NCI-H187 (cell line): ENCODE results near the gene PAQR6.
A peak's percentile ranks its signal among the peaks of the same experiment; 100 is the strongest.

Experiments used
- DNase-seq, 2 experiments: peaks; one replicate each; lab custom pipeline; 2025; lab: John Stamatoyannopoulos, UW

PAQR6 gene

DNA sequence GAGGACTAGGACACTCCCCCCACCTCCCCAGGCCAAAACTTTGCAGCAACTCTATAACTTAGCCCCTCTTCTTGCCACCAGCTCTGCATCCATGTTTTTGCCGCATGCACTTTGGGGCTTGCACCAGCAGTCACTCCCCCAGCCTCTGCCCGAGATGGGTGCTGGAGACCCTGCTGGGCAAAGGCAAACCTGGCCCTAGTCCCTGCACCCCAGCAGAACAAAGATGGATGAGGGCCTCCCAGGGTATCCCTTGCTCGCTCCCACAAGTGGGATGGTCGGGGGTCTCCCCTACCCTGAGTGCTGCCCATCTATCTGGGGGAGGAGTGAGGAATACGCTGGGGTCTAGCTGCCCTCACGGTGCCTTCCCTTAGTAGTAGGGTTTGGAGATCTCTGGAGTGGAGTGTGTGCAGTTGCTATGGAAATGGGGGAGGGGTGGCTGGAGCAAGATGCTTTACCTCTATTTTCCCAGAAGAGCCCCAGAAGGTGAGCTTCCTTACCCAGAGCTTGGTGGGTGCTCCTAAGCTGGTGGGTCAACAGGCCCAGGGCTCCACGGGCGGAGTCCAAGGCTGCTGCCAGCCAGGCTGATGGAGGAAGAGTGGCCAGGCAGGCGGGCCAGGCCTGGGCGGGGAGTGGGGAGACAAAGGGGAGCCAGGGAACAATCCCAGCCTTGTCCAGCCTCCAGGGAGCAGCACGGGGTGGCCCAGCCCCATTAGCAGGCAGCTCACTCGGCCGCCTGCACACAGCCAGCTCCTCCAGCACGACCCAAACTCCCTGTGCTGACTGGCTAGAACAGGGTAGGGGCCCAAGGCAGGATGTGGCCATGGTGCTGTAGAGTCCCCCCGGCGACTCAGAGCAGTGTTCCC is at the start of gene PAQR6:
Gene PAQR6, minus strand, starts transcription at position 597 of the 863 bp plus-strand sequence. CDS start 1,325 bp downstream, outside the sequence.
- no peak for DNase-seq

- DNase-seq: peak; percentile 60 to 71
These were observed 47.6 kb upstream of the PAQR6 start, which contains the start of gene GLMP for GRCh38 chr1:156295391-156295947. GLMP (minus strand) TSS chr1:156295679; CDS start chr1:156295645, 34 bp downstream.

DNA sequence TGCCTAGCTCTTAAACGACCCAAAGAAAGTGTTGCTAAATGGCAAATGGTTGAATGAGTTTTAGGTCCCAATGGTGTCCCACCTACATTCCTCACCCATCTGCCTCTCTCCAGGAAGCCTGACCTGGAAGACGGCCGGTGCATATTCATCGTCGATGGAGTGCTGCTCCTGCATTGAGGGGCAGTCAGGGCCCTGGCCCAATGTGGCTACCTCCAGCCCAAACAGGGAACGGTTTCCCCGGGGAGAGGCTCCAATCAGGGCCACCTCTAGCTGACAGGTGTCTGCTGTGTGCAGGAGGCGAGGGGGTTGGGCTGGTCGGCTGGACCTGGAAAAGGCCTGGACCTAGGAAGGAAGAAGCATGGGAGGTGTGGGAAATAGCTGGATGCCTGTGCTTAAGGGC is 46.0 kb upstream of the PAQR6 start:
- DNase-seq: no peak

DNA sequence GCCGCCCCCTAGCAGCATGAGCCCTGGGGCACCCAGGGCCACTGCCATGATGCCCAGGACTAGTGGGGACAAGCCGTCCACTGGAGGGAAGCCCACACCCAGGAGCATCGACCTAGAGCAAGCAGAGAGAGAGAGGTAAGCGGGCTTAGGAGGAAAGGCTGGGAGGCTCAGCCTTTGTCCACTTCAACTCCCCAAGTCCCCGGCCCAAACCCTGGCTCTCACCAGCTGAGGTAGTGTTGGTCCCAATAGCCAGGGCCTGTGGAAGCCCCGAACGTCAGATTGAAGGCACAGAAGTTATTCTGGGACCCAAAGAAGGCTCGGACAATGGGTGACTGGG is 45.2 kb upstream of the PAQR6 start:
- DNase-seq: no peak

DNA sequence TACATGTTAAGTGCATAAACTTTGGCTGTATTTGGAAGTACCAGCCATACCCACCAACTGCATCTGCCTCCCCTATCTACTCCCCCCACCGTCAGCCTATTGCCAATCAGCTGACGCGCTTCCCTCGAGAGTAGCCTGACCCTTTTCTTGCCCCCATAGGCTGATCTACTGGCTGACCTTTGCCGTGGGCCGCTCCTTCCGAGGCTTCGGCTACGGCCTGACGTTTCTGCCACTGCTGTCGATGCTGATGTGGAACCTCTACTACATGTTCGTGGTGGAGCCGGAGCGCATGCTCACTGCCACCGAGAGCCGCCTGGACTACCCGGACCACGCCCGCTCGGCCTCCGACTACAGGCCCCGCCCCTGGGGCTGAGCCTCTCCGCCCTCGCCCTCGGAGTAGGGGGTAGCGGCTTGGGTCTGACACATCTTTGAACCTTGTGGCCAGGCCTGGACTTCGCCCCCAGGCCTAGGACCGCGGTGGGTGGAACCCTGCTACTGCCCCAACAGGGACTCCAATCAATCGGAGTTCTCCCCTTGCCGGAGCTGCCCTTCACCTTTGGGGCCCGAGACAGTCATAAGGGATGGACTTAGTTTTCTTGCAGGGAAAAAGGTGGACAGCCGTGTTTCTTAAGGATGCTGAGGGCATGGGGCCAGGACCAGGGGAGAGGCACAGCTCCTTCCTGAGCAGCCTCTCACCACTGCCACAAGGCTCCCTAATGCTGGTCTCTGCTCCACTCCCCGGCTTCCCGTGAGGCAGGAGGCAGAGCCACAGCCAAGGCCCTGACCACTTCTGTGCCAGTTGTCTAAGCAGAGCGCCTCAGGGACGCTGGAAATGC is 43.6 kb upstream of the PAQR6 start:
- peak; percentile 41 to 76 for DNase-seq

- no peak for DNase-seq
These were observed 42.0 kb upstream of the PAQR6 start for GRCh38 chr1:156289857-156290256.

DNA sequence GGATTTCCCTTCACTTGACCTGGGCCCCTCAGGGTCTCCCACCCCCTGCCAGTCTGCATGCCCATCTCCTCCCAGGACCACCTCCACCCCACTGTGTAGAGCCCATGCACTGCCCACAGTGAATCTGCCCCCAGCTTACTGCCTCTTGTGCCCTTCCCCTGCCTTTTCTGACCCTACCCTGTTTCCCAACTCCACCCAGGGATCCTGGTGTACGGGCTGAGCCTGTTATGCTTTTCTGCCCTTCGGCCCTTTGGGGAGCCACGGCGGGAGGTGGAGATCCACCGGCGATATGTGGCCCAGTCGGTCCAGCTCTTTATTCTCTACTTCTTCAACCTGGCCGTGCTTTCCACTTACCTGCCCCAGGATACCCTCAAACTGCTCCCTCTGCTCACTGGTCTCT is 38.2 kb upstream of the PAQR6 start:
- no peak for DNase-seq

DNA sequence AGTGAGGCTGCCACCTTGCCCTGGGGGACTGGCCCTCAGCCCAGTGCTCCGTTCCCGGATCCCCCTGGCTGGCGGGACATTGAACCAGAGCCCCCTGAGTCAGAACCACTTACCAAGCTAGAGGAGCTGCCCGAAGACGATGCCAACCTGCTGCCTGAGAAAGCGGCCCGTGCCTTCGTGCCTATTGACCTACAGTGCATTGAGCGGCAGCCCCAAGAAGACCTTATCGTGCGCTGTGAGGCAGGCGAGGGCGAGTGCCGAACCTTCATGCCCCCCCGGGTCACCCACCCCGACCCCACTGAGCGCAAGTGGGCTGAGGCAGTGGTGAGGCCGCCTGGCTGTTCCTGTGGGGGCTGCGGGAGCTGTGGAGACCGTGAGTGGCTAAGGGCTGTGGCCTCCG is 37.6 kb upstream of the PAQR6 start:
- no peak for DNase-seq

DNA sequence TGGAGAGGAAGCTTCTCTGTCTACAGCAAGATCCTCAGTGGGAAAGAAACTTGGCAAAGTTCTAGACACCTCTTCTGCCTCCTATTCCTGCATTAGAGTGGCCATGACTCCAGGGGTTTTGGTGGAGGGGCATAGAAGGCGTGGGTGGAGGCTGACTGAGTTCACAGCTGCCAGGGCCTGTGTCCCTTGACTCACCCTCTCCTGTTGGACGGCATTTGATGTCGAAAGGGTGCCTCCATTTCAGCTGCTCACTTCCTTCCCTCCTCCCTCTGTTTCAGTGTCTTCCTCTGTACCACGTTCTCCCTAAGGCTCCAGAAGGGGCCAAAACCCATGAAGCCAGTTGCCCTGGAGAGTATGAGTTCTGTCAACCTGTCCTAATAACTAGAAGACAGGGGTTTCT is 36.9 kb upstream of the PAQR6 start:
- no peak for DNase-seq

- DNase-seq: no peak
These were observed 36.3 kb upstream of the PAQR6 start, which contains the start of gene TMEM79 for GRCh38 chr1:156284112-156284511. TMEM79 (plus strand) TSS chr1:156284325; CDS start chr1:156285227, 902 bp downstream.

DNA sequence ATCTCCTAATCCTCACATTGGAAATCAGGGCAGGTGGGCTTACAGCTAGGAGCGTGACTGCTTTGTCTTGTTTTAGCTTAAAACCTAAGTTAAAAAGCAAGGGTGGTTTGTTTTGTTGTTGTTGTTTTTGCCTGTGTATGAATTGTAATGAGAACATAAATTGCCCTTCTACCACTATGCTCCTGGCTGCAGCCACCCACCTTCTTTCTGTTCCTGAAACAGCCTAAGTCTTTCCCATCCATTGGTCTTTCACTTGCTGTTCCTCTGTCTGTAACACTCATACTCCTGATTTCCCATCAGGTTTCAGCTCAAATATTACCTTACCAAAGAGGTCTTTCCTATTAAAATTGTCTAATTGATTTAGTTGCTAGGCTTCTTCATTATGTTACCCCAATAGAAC is 35.7 kb upstream of the PAQR6 start:
- no peak for DNase-seq

GRCh38 chr1:156282479-156283222 is 34.8 kb upstream of the PAQR6 start, which contains the start of gene SMG5:
SMG5 (minus strand) TSS chr1:156282825; CDS start chr1:156282680, 145 bp downstream.
- peak; percentile 97 to 99 for DNase-seq

- peak in 1 of 2 experiments; percentile 47 for DNase-seq
These were observed 34.0 kb upstream of the PAQR6 start for GRCh38 chr1:156281693-156282478.

DNA sequence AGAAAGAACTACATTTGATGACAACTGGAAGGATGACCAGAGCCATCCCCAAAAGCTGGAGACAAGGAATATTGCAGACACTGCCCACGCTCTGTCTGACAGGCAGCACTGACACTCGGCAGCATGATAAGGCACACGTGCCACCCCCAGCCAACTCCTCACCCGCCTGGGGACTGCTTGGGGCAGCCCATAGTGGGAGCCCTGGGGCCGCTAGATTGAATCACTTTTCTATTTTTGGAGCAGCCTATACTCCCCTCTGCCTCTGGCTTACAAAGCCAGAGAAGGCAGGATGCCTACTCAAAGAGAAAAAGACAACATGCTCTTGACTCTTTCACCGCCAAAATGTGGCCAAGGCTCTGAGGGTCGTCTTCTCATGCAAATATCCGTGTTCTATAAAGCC is 33.4 kb upstream of the PAQR6 start:
- no peak for DNase-seq

DNA sequence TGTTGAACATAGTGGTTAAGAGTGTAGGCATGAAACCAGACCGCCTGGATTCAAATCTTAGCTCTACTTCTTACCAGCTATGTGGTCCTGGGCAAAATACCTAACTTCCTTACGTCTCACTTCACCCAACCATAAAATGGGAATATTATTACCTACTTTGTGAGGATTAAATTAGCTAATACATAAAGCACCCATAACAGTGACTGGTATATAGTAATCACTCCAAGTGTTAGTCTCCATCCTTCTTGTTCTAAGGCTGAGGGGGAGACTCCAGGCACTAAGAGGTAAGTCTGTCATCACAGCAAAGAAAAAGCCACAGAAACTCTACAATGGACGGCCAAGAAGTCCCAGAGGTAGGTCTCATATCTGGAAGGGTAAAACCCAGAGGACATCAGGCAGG is 32.0 kb upstream of the PAQR6 start:
- DNase-seq: no peak

DNA sequence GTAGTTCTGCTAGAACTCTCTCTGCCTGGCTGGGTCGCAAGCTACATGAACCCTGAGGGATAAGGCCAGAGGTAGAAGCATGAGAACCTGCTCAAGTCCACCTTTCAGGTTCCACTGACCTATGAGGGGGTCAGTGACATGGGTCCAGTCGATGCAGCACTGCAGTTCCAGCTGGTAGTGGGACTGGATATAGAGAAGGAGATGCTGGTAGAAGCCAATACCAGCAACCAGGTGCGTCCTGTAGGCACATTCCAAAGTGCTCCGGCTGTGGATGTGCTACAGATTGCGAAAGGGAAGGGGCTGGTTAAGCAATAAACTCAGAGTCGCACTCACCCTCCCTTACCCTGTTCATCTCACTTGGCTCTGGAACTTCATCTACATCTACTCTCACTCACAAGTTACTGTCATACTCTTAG is 29.1 kb upstream of the PAQR6 start:
- DNase-seq: no peak

DNA sequence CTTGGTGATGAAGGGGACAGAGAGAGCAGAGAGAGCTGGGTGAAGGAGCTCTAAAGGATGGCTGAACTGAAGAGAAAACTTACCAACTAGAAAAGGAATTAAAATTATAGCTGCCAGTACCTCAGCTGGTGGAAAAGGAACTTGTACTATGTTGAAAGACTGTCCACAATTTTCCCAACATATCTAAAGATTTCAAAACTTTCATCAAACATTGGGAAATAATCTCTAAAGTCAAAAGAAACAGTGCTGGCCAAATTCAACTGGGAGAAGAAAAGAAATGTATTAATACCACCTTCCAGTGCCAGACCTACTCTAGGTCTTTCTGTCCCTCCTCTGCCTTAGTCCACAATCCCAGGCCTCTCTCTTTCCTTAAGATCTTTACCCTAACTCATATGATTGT is 28.7 kb upstream of the PAQR6 start:
- no peak for DNase-seq

GRCh38 chr1:156270314-156270713 is 22.5 kb upstream of the PAQR6 start:
- no peak for DNase-seq

DNA sequence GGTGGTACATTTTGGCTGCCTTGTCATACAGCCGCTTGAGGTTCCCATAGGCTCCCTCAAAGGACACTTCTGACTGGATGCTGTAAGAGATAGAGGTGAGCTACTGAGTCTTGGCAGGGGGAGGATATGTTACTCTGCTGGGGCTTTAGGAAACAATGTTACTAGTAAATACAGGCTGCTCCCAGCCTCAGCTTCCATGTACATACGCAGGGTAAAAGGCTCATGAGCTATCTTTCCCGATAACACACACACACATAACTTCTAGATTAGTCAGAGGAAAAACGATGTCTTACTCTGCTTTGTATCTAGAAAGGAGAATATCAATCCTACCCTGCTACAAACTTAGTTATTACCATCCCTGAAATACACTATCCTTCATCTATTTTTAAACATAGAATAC is 20.5 kb upstream of the PAQR6 start:
- DNase-seq: no peak

DNA sequence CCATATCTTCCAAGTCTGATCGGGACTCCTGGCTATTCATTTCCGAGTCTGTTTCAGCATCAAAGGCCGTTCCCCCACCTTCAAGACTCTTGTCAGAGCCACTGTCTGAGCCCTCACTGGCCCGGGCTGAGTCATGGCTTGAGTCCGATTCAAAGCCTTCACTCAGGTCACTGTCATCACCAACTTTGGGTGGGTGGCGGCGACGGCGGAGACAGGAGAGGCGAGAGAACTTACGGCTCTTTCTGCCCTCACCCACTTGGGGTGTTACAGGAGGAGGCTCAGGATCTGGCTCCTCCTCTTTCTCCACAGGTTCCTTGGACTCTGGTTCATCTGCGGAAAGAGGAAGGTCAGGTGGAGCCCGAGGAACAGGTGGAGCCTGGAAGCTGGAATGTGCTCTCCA is 18.2 kb upstream of the PAQR6 start:
- no peak for DNase-seq

- no peak for DNase-seq
These were observed 15.4 kb upstream of the PAQR6 start for GRCh38 chr1:156263288-156263655.
